ENCODE data around the gene GSX2.
A peak's percentile ranks its signal among the peaks of the same experiment; 100 is the strongest.

GRCh38 chr4:54098375-54098774, 1.6 kb upstream of the GSX2 start:
- TF ChIP-seq CTCF (optimal IDR thresholded peaks at IDR 0.05 in 1 of 3, IDR thresholded peaks at IDR 0.05 in 1 of 3, conservative IDR thresholded peaks at IDR 0.05 in 1 of 3; ENCODE audit: extremely low read depth in 1 of 3, insufficient read depth in 2 of 3, low read length in 3 of 3) (no peak), EZH2 (IDR thresholded peaks at IDR 0.05; ENCODE audit: low read length) (peak; percentile 32)
